ENCODE measurements around the gene HIF3A. TPM values are rescaled to one million over a fixed set of nuclear protein-coding genes. Genes with fewer than 3 reads are reported as not detected.

HIF3A gene
- total and polyA plus RNA-seq, 9 of the 15 experiments (the other 6 are each of a cell fraction or from before 2014, with no cell fraction given) = 0.29 TPM; not detected in 8

GRCh38 chr19:46254776-46255175 lies 42.1 kb upstream of the HIF3A start:
- DNase-seq (ENCODE audit: extremely low read depth in 1 of 4, low spot score in 3 of 4) = no peak
- no peak overlapping the region for H3K4me3 ChIP-seq
- WGBS (ENCODE audit: insufficient coverage, low coverage, missing lambda C conversion rate) = 0% methylated on average over 4 of the region's 4 CpGs
- intact Hi-C loops (cut with micrococcal nuclease) = no loop called here
- ChIA-PET POLR2A (interaction anchor here (0.6 to 0.9 kb wide), 2 partner anchors 9 to 78 kb away, joined by 3 to 4 read pairs; no protein-coding TSS in a partner anchor), CTCF (ENCODE audit: low intra/inter-chr PET ratio) (no interaction called here)
- H3K27me3 ChIP-seq (ENCODE audit: control insufficient read depth in 2 of 2, insufficient read depth in 2 of 2, low read length in 2 of 2) = peaks cover 2 to 21% of the 10 kb centered on the region in 2 experiments; a peak in 2 of 5 replicates
- in situ Hi-C loops (cut with MboI) = no loop called here
- H3K9me1 ChIP-seq (ENCODE audit: control insufficient read depth, insufficient read depth, low read length) = no peaks in the 10 kb centered on the region
- H2AFZ ChIP-seq (ENCODE audit: low read depth, low read length) = no peak overlapping the region
- H3K4me1 ChIP-seq (replicated peaks in 1 of 2; ENCODE audit: control insufficient read depth in 2 of 2, insufficient read depth in 2 of 2, low read length in 2 of 2) = no peaks in the 10 kb centered on the region; a peak in 1 of 5 replicates
- no peaks in the 10 kb centered on the region for H3K36me3 ChIP-seq (ENCODE audit: control insufficient read depth, insufficient read depth, low read length)
- ATAC-seq = no peak
- H3K4me2 ChIP-seq (ENCODE audit: insufficient read depth, low read length) = no peak overlapping the region
- no peaks in the 10 kb centered on the region for H3K9me3 ChIP-seq (replicated peaks; ENCODE audit: control insufficient read depth, insufficient read depth, low read depth, low read length)
- TF ChIP-seq ZNF766 (CRISPR knock-in tag; conservative IDR thresholded peaks at IDR 0.05) (no peak), MAZ (CRISPR knock-in tag; conservative IDR thresholded peaks at IDR 0.05 in 1 of 2, IDR thresholded peaks at IDR 0.05 in 1 of 2) (no peak), CXXC5 (CRISPR knock-in tag; IDR thresholded peaks at IDR 0.05) (no peak), TGIF2 (CRISPR knock-in tag; IDR thresholded peaks at IDR 0.05) (no peak), ZNF24 (IDR thresholded peaks at IDR 0.05) (no peak), TCF7 (IDR thresholded peaks at IDR 0.05; ENCODE audit: borderline replicate concordance) (no peak), ZFP36 (IDR thresholded peaks at IDR 0.05; ENCODE audit: low read depth, low read length, partially characterized antibody) (no peak), NEUROD1 (IDR thresholded peaks at IDR 0.05; ENCODE audit: borderline replicate concordance, low read depth, low read length, partially characterized antibody) (no peak), CBX8 (IDR thresholded peaks at IDR 0.05; ENCODE audit: borderline replicate concordance, extremely low read depth, low read depth, low read length, poor library complexity, severe bottlenecking) (no peak), THAP7 (CRISPR knock-in tag; IDR thresholded peaks at IDR 0.05) (no peak), EGR1 (conservative IDR thresholded peaks at IDR 0.05) (no peak), RBM14 (IDR thresholded peaks at IDR 0.05; ENCODE audit: borderline replicate concordance, insufficient read depth, low read depth, low read length) (no peak)
- TF ChIP-seq, protein P1, sequence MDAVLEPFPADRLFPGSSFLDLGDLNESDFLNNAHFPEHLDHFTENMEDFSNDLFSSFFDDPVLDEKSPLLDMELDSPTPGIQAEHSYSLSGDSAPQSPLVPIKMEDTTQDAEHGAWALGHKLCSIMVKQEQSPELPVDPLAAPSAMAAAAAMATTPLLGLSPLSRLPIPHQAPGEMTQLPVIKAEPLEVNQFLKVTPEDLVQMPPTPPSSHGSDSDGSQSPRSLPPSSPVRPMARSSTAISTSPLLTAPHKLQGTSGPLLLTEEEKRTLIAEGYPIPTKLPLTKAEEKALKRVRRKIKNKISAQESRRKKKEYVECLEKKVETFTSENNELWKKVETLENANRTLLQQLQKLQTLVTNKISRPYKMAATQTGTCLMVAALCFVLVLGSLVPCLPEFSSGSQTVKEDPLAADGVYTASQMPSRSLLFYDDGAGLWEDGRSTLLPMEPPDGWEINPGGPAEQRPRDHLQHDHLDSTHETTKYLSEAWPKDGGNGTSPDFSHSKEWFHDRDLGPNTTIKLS (IDR thresholded peaks at IDR 0.05; ENCODE audit: borderline replicate concordance, low read depth) = no peak
- TF ChIP-seq, protein P2, sequence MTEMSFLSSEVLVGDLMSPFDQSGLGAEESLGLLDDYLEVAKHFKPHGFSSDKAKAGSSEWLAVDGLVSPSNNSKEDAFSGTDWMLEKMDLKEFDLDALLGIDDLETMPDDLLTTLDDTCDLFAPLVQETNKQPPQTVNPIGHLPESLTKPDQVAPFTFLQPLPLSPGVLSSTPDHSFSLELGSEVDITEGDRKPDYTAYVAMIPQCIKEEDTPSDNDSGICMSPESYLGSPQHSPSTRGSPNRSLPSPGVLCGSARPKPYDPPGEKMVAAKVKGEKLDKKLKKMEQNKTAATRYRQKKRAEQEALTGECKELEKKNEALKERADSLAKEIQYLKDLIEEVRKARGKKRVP (CRISPR knock-in tag; IDR thresholded peaks at IDR 0.05) = no peak
- TF ChIP-seq, protein P3, sequence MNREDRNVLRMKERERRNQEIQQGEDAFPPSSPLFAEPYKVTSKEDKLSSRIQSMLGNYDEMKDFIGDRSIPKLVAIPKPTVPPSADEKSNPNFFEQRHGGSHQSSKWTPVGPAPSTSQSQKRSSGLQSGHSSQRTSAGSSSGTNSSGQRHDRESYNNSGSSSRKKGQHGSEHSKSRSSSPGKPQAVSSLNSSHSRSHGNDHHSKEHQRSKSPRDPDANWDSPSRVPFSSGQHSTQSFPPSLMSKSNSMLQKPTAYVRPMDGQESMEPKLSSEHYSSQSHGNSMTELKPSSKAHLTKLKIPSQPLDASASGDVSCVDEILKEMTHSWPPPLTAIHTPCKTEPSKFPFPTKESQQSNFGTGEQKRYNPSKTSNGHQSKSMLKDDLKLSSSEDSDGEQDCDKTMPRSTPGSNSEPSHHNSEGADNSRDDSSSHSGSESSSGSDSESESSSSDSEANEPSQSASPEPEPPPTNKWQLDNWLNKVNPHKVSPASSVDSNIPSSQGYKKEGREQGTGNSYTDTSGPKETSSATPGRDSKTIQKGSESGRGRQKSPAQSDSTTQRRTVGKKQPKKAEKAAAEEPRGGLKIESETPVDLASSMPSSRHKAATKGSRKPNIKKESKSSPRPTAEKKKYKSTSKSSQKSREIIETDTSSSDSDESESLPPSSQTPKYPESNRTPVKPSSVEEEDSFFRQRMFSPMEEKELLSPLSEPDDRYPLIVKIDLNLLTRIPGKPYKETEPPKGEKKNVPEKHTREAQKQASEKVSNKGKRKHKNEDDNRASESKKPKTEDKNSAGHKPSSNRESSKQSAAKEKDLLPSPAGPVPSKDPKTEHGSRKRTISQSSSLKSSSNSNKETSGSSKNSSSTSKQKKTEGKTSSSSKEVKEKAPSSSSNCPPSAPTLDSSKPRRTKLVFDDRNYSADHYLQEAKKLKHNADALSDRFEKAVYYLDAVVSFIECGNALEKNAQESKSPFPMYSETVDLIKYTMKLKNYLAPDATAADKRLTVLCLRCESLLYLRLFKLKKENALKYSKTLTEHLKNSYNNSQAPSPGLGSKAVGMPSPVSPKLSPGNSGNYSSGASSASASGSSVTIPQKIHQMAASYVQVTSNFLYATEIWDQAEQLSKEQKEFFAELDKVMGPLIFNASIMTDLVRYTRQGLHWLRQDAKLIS (CRISPR knock-in tag; IDR thresholded peaks at IDR 0.05) = no peak
- H3K9ac ChIP-seq (ENCODE audit: insufficient read depth in 1 of 2, low read depth in 2 of 2, low read length in 2 of 2) = no peak overlapping the region
- no TSS peak for BruUV-seq (replicated peaks)
- FAIRE-seq = no peak
- no peaks in the 10 kb centered on the region for H4K20me1 ChIP-seq (replicated peaks; ENCODE audit: control insufficient read depth, insufficient read depth, low read length)
- no peak overlapping the region for H3K27ac ChIP-seq (ENCODE audit: extremely low read depth, low read depth, low read length)
- H3K79me2 ChIP-seq (ENCODE audit: control insufficient read depth, insufficient read depth, low read length) = no peaks in the 10 kb centered on the region
